ENCODE results near the gene TMEM87B. TPM values are rescaled to one million over a fixed set of nuclear protein-coding genes. Genes with fewer than 3 reads are reported as not detected.

The TMEM87B gene
- total and polyA plus RNA-seq, 2 of the 8 experiments (the other 6 are each of a cell fraction or from before 2014, with no cell fraction given): 7.2 to 9.0 TPM

- TF ChIP-seq TAF1 (IDR thresholded peaks at IDR 0.05; ENCODE audit: low read depth, low read length): no peak
- TF ChIP-seq SP1 (IDR thresholded peaks at IDR 0.05; ENCODE audit: low read depth, low read length): no peak
Measured at GRCh38 chr2:112033600-112033999, 21.5 kb upstream of the TMEM87B start (continued).

All from H1 (cell line).